ENCODE results near the gene SPTBN1. TPM values are rescaled to one million over a fixed set of nuclear protein-coding genes. Genes with fewer than 3 reads are reported as not detected.

Gene SPTBN1
- total and polyA plus RNA-seq, 2 of the 4 experiments (the other 2 are of a cell fraction): 49.1 to 241 TPM

- Histone ChIP-seq H2BK20ac (ENCODE audit: low read depth, low read length) (no peak overlapping the region), H3K9ac (ENCODE audit: low read depth, low read length) (no peak overlapping the region), H3K56ac (ENCODE audit: extremely low read depth, insufficient read depth, low read length) (no peak overlapping the region), H3K4me3 (ENCODE audit: insufficient read depth, low read depth, low read length) (no peak overlapping the region), H4K20me1 (ENCODE audit: insufficient read depth, low read length) (peaks cover 75% of the 10 kb centered on the region), H2AK9ac (replicated peaks; ENCODE audit: low read depth, low read length, poor library complexity) (no peak overlapping the region), H3K27me3 (ENCODE audit: control insufficient read depth, insufficient read depth, low read length) (no peaks in the 10 kb centered on the region), H2AFZ (replicated peaks; ENCODE audit: low read length, poor library complexity) (no peak overlapping the region), H3K18ac (ENCODE audit: low read depth, low read length) (no peak overlapping the region), H3K9me3 (ENCODE audit: control insufficient read depth, insufficient read depth, low read length) (no peaks in the 10 kb centered on the region), H4K91ac (ENCODE audit: insufficient read depth, low read depth, low read length) (no peak overlapping the region), H3K79me1 (ENCODE audit: low read depth in 1 of 2, low read length in 2 of 2) (peaks cover 49 to 92% of the 10 kb centered on the region in 2 experiments), H2AK5ac (ENCODE audit: low read depth, low read length) (no peak overlapping the region), H3K4me2 (ENCODE audit: low read depth, low read length) (no peak overlapping the region), H2BK120ac (ENCODE audit: low read depth, low read length) (no peak overlapping the region), H3K27ac (ENCODE audit: insufficient read depth, low read length) (no peak overlapping the region), H3K23ac (ENCODE audit: low read depth, low read length) (no peak overlapping the region), H2BK15ac (ENCODE audit: low read depth, low read length) (no peak overlapping the region), H3K14ac (replicated peaks; ENCODE audit: low read depth, low read length) (no peak overlapping the region), H3K36me3 (ENCODE audit: control insufficient read depth, insufficient read depth, low read length) (peaks cover 16% of the 10 kb centered on the region), H4K8ac (ENCODE audit: low read depth in 2 of 2, low read length in 2 of 2) (no peak overlapping the region), H3K4ac (ENCODE audit: low read depth, low read length) (no peak overlapping the region), H2BK5ac (ENCODE audit: low read depth, low read length, poor library complexity, severe bottlenecking) (no peak overlapping the region), H3K4me1 (ENCODE audit: control insufficient read depth, insufficient read depth, low read length) (peaks cover 22% of the 10 kb centered on the region), H4K5ac (ENCODE audit: low read depth, low read length) (no peak overlapping the region), H3K9me1 (ENCODE audit: insufficient read depth, low read length) (peaks cover 45% of the 10 kb centered on the region)
- dilution Hi-C loops (cut with HindIII; ENCODE audit: low sequenced_read_pairs, unreplicated experiment): no loop called here
- no TSS peak for BruUV-seq (replicated peaks)
- in situ Hi-C loops (cut with MboI; ENCODE audit: low sequenced_read_pairs): no loop called here
- ChIA-PET CTCF (no interaction called here), POLR2A (ENCODE audit: unreplicated experiment) (no interaction called here)
- peak; percentile 47 for DNase-seq
- TF ChIP-seq MXI1 (IDR thresholded peaks at IDR 0.05; ENCODE audit: borderline replicate concordance, low read depth, low read length) (peak; percentile 68; the same call in 1 of the 2 replicates), CTCF (conservative IDR thresholded peaks at IDR 0.05; ENCODE audit: low read depth, low read length) (no peak)
- intact Hi-C loops (cut with micrococcal nuclease): no loop called here
- 100% methylated on average over 4 of the region's 14 CpGs; no CpG with 5 or more reads in 1 of the 2 experiments for WGBS, 2 experiments (ENCODE audit: extremely low coverage in 2 of 2, insufficient read length in 1 of 2)
- no peak for ATAC-seq (ENCODE audit: low read depth)
Observed at GRCh38 chr2:54598347-54599325, 142.5 kb downstream of the SPTBN1 start.

Measured in IMR-90 (cell line).